Endothelial cell (in vitro differentiated cells): ENCODE results near the gene ZNF438. TPM values are rescaled to one million over a fixed set of nuclear protein-coding genes. Genes with fewer than 3 reads are reported as not detected.
A peak's percentile ranks its signal among the peaks of the same experiment; 100 is the strongest.
"Not testable (repeated sequence)": the region's sequence is repeated elsewhere in the genome, so short reads cannot be mapped to it uniquely, and the experiment has no call there.

Experiments
- DNase-seq: peaks from one replicate; pipeline ENCODE4 v3.0.0; 2021; ENCODE audit warnings: low spot score
- H3K27ac Mint-ChIP-seq: one replicate; pipeline ENCODE4 v1.8.0; 2021; ENCODE audit warnings: mixed read lengths, inconsistent platforms; ENCODE audit not compliant: unreplicated experiment
- H3K27me3 Mint-ChIP-seq: one replicate; pipeline ENCODE4 v1.8.0; 2021; ENCODE audit warnings: mild to moderate bottlenecking, moderate library complexity, mixed read lengths, inconsistent platforms; ENCODE audit not compliant: unreplicated experiment
- H3K36me3 Mint-ChIP-seq: one replicate; pipeline ENCODE4 v1.8.0; 2021; ENCODE audit warnings: mild to moderate bottlenecking, low read depth, mixed read lengths, inconsistent platforms; ENCODE audit not compliant: unreplicated experiment
- H3K4me1 Mint-ChIP-seq: one replicate; pipeline ENCODE4 v1.8.0; 2021; ENCODE audit warnings: mild to moderate bottlenecking, mixed read lengths, inconsistent platforms; ENCODE audit not compliant: unreplicated experiment
- H3K4me3 Mint-ChIP-seq: one replicate; pipeline ENCODE4 v1.8.0; 2021; ENCODE audit warnings: mild to moderate bottlenecking, mixed read lengths, inconsistent platforms; ENCODE audit not compliant: unreplicated experiment
- H3K9me3 Mint-ChIP-seq: one replicate; pipeline ENCODE4 v1.8.0; 2021; ENCODE audit warnings: mixed read lengths, inconsistent platforms; ENCODE audit not compliant: unreplicated experiment
- CTCF ChIP-seq: fragments of 200-600 bp; sonication (generic); IDR thresholded peaks from one replicate; pipeline ENCODE4 v1.5.0; 2021; ENCODE audit warnings: antibody characterized with exemption; ENCODE audit not compliant: unreplicated experiment
- total RNA-seq: library from RNA; stranded (reverse); fragmentation: NEBNext Ultra II Directional; extraction: Animal tissue kit (Norgen Biotek cat#: 25700); gene quantifications from one replicate; pipeline ENCODE4 v1.2.1, GENCODE V29; 2021; ENCODE audit not compliant: unreplicated experiment

Gene ZNF438
- total RNA-seq, 1 donor from 2014 or later = 4.3 TPM

- Mint-ChIP-seq H3K9me3 (no peaks in the 10 kb centered on the region), H3K27ac (no peak overlapping the region)
- DNase-seq = no peak
These were observed 31.2 kb upstream of the ZNF438 start for GRCh38 chr10:31062856-31063255.

DNA sequence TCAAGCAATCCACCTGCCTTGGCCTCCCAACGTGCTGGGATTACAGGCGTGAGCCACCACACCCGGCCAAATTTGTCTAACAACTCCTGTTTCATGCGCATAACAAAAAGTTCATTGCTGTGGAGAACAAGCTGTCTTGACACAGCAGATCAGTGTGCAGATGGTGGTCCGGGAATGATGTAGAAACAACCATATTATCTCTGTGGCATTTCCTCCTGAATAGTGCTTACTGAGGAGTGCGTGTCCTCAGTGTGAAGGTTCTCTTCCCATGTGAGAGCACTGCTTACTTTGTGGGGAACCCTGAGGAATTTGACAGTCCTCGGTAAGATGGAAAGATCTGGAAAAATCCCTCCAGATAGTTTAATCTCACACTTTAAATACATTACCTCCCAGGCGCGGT lies 30.3 kb upstream of the ZNF438 start:
- Mint-ChIP-seq H3K36me3 (peaks cover 4% of the 10 kb centered on the region), H3K4me1 (peaks cover 9% of the 10 kb centered on the region), H3K4me3 (no peak overlapping the region), H3K27me3 (peaks cover 2% of the 10 kb centered on the region), H3K27ac (no peak overlapping the region), H3K9me3 (no peaks in the 10 kb centered on the region)
- no peak for TF ChIP-seq CTCF
- DNase-seq = no peak

More at GRCh38 chr10:31062856-31063255, 31.2 kb upstream of the ZNF438 start:
- H3K4me1 Mint-ChIP-seq = peaks cover 9% of the 10 kb centered on the region
- no peak overlapping the region for H3K4me3 Mint-ChIP-seq
- H3K36me3 Mint-ChIP-seq = peaks cover 4% of the 10 kb centered on the region
- TF ChIP-seq CTCF = no peak
- H3K27me3 Mint-ChIP-seq = peaks cover 2% of the 10 kb centered on the region

DNA sequence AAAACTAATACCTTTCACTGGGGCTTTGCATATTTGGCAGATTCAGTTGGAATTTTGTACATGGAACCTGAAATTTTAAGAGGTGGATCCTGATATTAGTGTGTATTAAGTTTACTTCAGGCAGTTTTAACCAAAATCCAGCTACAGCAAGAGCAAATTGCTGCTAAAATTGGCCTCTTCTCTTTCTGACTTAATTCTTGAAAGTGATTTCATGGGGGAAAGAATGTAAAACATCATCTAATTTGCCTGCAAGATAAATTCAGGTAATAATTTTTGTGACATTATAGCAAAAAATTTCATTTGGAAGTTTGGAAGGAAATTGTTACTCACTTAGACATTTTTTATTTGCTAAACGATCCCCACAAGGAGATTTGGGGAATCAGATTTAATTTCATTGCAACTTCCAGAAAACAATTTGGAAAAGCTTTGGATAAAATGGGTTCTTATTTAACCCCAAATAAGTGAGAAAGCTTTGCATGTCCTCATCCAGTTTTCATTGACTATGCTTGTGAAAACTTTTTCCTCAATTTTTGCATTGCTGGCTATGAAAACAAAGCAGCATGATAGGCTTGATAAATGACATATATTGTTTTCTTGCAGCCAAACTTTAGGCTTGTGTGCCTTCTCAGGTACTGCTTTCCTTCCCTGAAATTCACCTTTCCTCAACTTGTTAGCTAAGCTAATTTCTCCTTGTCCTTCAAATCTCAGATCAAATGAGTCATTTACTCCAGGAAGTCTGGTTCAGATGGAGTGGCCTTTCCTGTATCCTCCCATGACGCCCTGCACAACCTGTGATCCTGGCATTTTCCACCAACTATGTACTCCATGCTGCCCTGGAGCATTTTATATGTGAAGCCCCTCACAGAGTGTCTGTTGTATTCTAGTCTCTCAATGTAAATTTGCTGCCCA lies 27.4 kb upstream of the ZNF438 start:
- no peaks in the 10 kb centered on the region for H3K9me3 Mint-ChIP-seq
- peaks cover 6% of the 10 kb centered on the region for H3K4me1 Mint-ChIP-seq
- H3K27me3 Mint-ChIP-seq = peaks cover 2% of the 10 kb centered on the region
- no peak for DNase-seq
- TF ChIP-seq CTCF = no peak
- no peak overlapping the region for H3K4me3 Mint-ChIP-seq
- H3K36me3 Mint-ChIP-seq = peaks cover 4% of the 10 kb centered on the region
- H3K27ac Mint-ChIP-seq = peak overlapping the region; percentile 51

DNA sequence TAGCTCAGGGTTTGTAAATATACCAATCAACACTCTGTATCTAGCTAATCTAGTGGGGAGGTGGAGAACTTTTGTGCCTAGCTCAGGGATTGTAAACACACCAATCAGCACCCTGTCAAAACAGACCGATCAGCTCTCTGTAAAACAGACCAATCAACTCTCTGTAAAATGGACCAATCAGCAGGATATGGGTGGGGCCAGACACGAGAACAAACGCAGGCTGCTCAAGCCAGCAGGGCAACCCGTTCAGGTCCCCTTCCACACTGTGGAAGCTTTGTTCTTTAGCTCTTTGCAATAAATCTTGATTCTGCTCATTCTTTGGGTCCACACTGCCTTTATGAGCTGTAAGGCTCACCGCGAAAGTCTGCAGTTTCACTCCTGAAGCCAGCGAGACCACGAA lies 25.0 kb upstream of the ZNF438 start:
- H3K27me3 Mint-ChIP-seq, DNase-seq, H3K9me3 Mint-ChIP-seq, H3K4me1 Mint-ChIP-seq, H3K27ac Mint-ChIP-seq, H3K36me3 Mint-ChIP-seq, H3K4me3 Mint-ChIP-seq: not testable (repeated sequence)

DNA sequence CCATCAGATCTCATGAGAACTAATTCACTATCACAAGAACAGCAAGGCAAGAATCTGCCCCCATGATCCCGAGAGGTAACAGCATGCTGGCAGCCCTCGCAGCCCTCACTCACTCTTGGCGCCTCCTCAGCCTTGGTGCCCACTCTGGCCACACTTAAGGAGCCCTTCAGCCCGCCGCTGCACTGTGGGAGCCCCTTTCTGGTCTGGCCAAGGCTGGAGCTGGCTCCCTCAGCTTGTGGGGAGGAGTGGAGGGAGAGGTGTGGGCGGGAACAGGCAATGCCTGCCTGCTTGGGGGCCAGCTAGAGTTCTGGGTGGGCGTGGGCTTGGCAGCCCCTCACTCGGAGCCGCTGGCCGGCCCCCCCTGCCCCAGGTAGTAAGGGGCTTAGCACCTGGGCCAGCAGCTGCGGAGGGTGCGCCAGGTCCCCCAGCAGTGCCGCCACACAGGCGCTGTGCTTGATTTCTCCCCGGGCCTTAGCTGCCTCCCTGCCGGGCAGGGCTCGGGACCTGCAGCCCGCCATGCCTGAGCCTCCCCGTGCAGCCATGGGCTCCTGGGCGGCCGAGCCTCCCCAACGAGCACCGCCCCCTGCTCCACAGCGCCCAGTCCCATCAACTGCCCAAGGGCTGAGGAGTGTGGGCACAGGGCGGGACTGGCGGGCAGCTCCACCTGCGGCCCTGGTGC lies 24.0 kb upstream of the ZNF438 start:
- H3K9me3 Mint-ChIP-seq = no peaks in the 10 kb centered on the region
- peak overlapping the region; percentile 28 for H3K27ac Mint-ChIP-seq
- peaks cover 6% of the 10 kb centered on the region for H3K4me1 Mint-ChIP-seq
- no peak for TF ChIP-seq CTCF
- no peak overlapping the region for H3K4me3 Mint-ChIP-seq
- no peak for DNase-seq
- peaks cover 2% of the 10 kb centered on the region for H3K27me3 Mint-ChIP-seq
- peaks cover 4% of the 10 kb centered on the region for H3K36me3 Mint-ChIP-seq
